SK-MEL-5 (cell line): ENCODE measurements around the gene RPH3AL. TPM values are rescaled to one million over a fixed set of nuclear protein-coding genes. Genes with fewer than 3 reads are reported as not detected.

Experiments
- DNase-seq: peaks from one replicate; pipeline ENCODE4 v3.0.0-alpha.2; 2016; ENCODE audit warnings: low read depth, low spot score
- in situ Hi-C: cut with HindIII; loops from 2 replicates; pipeline ENCODE4 v1.10.0; 2016; ENCODE audit warnings: low sequenced_read_pairs, high pct_unique_total_duplicates, low pct_unique_long_range_greater_than_20kb
- total RNA-seq: library from RNA; depleted of rRNA; stranded (reverse); fragments of >200 nt; shearing (Covaris generic); gene quantifications from 2 replicates; pipeline ENCODE4 v1.2.3, GENCODE V29; 2014

RPH3AL gene
- total RNA-seq, 1 experiment from 2014 or later: 2.4 TPM

GRCh38 chr17:300881-301280 is 51.7 kb downstream of the RPH3AL start:
- no peak for DNase-seq
- in situ Hi-C loops: no loop called here

DNA sequence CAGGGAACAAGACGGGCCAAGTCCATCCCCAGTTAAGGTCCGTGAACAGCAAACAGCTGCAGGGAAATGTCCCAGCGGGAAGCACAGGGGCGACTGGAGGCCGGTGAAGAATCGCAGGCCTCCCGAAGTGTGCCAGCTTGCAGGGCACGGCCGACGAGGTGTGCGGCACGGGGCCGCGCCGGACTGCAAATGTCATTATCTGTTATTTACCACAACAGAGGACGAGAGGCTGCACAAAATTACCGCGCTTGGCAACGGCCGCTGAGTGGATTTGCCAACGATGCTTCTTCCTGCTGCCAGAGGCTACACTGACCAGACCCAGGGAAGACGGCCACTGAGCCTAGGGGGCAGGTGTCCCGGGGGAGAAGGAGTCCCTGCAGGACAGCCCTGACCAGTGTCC is 53.1 kb downstream of the RPH3AL start:
- DNase-seq: no peak

DNA sequence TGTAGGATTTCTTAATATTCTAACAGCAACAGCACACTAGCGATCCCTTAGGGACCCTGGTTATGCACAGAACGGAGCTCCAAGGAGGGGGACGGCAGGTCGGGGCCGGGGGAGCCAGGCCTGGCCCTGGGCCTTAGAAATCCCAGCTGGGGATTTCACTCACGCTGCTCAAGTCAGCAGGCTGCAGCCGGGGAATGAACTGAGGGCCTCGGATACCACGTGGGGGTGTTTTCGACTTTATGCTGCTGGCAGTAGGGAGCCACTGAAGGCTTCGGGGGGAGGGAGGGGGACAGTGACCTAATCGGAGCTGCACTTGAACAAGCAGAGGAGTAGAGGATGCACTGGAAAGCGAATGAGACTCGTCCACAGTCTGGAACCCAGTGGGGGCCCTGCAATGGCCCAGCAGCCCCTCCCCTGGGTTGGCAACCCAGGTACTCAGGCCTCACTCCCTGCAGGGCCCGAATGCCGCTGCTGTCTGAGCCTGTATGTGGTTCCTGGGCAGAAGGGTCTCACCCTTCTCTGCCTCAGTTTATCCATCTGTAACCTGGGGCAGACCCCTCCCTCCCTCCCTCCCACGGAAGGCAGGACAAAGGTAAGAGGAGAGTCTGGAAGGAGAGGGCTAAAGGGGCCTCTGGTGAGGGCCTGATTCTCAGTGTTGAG is 53.7 kb downstream of the RPH3AL start:
- in situ Hi-C loops: no loop called here
- no peak for DNase-seq

More for the DNA sequence above, 53.1 kb downstream of the RPH3AL start:
- in situ Hi-C loops: no loop called here

DNA sequence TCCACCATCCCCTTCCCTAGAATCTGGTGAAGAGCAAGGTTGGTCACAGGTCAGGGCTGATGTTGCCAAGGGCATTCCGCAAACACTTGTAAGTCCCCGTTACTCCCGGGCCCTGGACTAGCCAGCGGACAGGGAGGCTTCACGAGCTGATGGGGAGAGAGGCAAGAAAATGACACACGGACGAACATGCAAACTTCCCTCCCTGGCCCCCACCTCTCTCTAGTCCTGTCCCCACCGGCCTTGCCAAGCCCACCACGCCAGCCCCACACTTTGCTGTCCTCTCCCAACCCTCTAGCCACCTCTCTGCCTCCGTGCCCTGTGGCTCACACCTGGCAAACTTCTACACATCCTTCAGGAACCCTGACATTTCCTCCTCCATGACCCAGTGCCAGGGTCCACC is 54.8 kb downstream of the RPH3AL start:
- in situ Hi-C loops: no loop called here
- no peak for DNase-seq

- no peak for DNase-seq
- in situ Hi-C loops: no loop called here
Measured at GRCh38 chr17:296906-297690, 55.5 kb downstream of the RPH3AL start.

DNA sequence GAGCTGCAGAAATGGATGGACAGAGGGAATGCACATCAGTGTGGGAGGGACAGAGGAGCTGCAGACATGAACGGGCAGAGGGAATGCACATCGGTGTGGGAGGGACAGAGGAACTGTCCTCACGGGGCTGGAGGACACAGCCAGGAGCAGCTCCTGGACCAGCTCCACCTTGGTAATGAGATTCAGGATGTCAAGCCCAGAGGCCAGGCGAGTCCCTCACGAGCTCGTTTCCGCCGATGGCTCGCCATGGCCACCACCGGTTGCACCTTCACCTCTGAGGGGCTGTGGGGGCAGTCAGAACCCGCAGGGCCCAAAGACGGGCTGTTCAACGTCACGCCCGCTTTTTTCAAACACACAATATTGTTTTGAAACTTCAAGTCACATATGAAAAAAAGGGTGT is 56.2 kb downstream of the RPH3AL start:
- DNase-seq: no peak
- in situ Hi-C loops: no loop called here

- in situ Hi-C loops: no loop called here
- DNase-seq: no peak
Measured at GRCh38 chr17:292531-293382, 59.9 kb downstream of the RPH3AL start.

DNA sequence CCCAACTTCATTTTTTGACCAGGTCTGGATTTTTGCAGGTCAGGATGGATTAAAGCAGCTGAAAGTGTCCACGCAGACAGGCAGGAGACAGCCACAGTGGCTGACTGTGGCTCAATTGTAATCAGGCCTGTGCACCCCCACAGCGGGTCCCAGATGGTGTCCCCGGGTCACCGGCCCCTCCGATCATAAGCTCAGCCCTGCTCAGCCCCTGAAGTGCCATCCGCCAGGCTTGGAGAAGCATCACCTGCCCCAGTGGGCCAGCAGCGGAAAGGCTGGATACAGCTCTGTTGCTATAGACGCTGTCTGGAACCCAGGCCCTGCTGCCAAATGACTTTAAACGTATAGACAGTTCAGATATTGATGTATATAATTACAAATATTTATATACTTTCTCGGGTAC is 60.6 kb downstream of the RPH3AL start:
- no peak for DNase-seq
- in situ Hi-C loops: no loop called here

DNA sequence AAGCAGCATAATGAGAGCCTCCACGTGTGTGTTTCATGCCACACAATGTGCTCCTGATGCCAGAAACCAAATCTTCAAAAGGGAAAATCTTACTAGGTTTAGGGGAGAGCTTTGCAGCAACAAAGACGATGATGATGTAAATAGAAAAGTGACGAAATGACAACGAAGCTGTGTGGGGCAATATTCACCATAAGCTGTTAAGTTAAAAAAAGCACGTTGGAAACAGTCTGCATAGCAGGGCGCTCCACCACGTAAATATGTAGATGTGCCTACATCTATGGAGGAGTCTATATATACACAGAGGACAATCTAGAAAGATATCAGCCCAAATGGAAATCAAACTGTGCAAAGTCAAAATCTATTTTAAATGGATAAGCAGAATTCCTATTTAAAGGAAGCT is 61.0 kb downstream of the RPH3AL start:
- no peak for DNase-seq
- in situ Hi-C loops: no loop called here

DNA sequence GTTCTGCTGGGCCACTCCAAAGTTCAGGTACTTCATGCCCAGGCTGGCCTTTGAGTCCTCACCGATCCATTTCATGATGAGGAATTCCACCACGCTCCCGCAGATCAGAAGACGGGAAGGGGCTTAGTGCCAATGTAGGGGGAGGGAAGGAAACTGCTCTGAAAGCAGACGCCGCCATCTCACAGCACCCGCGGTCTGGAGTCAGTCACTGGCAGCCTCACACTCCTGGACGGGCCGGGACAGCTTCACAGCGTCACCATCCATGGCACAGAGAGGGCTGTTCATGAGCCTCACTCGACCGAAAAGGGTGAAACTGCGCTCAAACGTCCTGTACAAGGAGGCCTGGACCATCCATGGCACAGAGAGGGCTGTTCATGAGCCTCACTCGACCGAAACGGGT is 62.0 kb downstream of the RPH3AL start:
- in situ Hi-C loops: no loop called here

GRCh38 chr17:290121-290521 is 62.5 kb downstream of the RPH3AL start:
- in situ Hi-C loops: no loop called here
- no peak for DNase-seq

More for the DNA sequence above, 62.0 kb downstream of the RPH3AL start:
- no peak for DNase-seq

DNA sequence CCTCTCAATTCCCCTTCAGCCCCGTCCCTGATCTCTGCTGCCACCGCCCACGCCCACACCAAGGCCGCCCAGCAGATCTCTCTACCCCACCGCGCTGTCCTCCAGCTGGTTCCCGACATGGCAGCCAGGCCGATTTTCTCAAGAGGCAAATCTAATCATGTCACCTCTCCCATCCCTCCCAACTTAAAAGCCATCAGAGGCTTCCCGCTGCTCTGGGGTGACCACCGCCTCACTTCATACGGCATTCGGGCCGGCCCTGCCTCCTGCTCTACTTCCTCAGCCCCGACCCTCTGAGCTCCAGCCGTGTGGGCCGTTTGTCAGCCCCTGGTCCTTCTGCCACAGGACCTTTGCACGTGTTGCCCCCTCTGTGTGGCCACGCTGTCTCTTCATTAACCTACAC is 63.2 kb downstream of the RPH3AL start:
- in situ Hi-C loops: no loop called here
- no peak for DNase-seq

- DNase-seq: no peak
- in situ Hi-C loops: no loop called here
Measured at GRCh38 chr17:288802-289356, 63.7 kb downstream of the RPH3AL start.

GRCh38 chr17:286571-286970 is 66.0 kb downstream of the RPH3AL start:
- no peak for DNase-seq
- in situ Hi-C loops: no loop called here

DNA sequence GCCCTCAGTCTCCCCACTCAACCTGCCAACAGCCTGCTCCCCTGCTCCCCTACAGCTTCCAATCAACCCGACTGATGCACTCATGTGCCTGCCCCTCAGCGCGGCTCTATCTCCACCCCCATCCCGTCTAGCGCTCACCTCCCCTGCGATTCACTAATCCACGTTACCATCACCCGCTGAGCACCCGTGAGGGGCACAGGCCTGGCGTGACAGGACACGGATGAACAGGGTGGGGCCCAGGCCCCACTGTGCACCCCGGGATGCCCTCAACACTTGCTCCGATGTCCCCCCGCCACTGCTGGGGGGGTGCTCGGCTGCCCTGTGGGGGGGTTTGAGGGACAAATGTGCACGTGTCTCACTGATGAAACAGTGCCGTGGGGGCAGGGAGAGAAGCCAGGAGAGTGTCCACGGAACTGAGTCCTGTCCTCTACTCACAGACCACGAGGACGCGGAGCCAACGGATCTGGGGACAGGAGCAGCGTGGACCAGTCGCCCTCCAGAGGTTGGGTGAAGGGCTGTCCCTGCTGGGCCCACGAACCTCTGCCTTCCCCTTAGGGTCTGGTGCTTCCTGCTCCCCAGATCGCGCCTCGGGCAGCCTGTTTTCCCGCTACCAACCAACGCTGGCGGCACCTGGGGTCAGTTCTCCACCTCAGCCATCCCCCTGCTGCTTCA is 66.7 kb downstream of the RPH3AL start:
- DNase-seq: no peak
- in situ Hi-C loops: no loop called here

DNA sequence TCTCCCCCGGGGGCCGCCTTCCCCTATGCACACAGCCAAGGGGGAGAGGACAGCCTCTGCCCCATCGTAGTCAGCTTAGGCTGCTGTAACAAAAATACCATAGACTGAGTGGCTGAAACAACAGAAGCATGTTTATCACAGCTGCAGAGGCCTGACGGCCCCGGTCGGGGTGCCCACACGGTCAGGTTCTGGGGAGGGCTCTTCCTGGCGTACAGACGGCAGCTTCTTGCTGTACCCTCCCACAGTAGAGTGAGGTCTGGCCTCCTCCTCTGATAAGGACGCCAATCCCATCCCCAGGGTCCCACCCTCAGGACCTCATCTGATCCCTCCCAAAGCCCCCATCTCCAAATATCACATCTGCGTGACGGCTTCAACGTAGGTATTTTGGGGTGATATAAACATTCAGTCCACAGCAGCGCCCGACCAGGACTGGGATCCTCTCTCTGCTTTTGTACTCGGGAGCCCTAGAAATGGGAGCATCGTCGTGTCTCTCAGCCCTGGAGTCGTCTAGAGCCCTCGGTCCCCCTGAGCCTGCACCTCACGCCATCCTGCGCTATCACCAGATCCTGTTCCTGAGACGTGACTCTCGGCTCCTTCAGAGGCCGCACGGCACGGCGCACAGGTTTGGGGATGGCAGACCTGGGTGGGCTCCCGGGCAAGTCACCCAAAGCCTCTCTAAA is 67.8 kb downstream of the RPH3AL start:
- DNase-seq: no peak
- in situ Hi-C loops: no loop called here
